Gastroesophageal sphincter (tissue), 4 donors: ENCODE measurements around the gene OR4D1. TPM values are rescaled to one million over a fixed set of nuclear protein-coding genes. Genes with fewer than 3 reads are reported as not detected.

ENCODE experiments used
- ATAC-seq: fragments of 150-250 bp; one replicate; pipeline ENCODE4 v1.9.1; 2016; ENCODE audit warnings: mild to moderate bottlenecking, moderate library complexity
- H3K27ac ChIP-seq, 4 donors: fragments of 200-600 bp; sonication (generic) in 3 of 4; 1 replicate in 3 of 4; 2 replicates in 1 of 4; pipeline ENCODE4 v1.5.1; 2016 to 2019
- H3K27me3 ChIP-seq: fragments of 200-600 bp; sonication (generic); one replicate; pipeline ENCODE4 v1.5.1; 2019
- H3K36me3 ChIP-seq, 2 donors: fragments of 200-600 bp; sonication (generic); one replicate each; pipeline ENCODE4 v1.5.1; 2019; ENCODE audit warnings: control low read depth in 1 of 2
- H3K4me1 ChIP-seq, 3 donors: fragments of 200-600 bp; sonication (generic); 1 replicate in 2 of 3; 2 replicates in 1 of 3; pipeline ENCODE4 v1.5.1; 2016 to 2019; ENCODE audit warnings: control low read depth in 2 of 3
- H3K4me3 ChIP-seq, 2 donors: fragments of 200-600 bp; sonication (generic); one replicate each; pipeline ENCODE4 v1.5.1; 2019; ENCODE audit warnings: mild to moderate bottlenecking in 1 of 2, moderate library complexity in 1 of 2
- H3K9me3 ChIP-seq, 3 donors: fragments of 200-600 bp; sonication (generic); one replicate each; pipeline ENCODE4 v1.5.1; 2017 to 2019; ENCODE audit warnings: control low read depth in 2 of 3
- EP300 ChIP-seq: sonication (generic); formaldehyde crosslinking; IDR thresholded peaks from one replicate; pipeline ENCODE4 v1.6.1; 2017; ENCODE audit warnings: antibody characterized with exemption, mild to moderate bottlenecking
- POLR2A ChIP-seq, 2 donors: fragments of 450-650 bp; IDR thresholded peaks; one replicate each; pipeline ENCODE4 v1.6.1; 2017; ENCODE audit warnings: antibody characterized with exemption in 2 of 2, mild to moderate bottlenecking in 2 of 2, moderate library complexity in 1 of 2
- POLR2AphosphoS5 ChIP-seq: sonication (generic); formaldehyde crosslinking; IDR thresholded peaks from one replicate; pipeline ENCODE4 v1.6.1; 2017; ENCODE audit warnings: antibody characterized with exemption
- WGBS, 2 donors: methylation state at CpG; one replicate each; pipeline ENCODE4 v1.1.5; 2018; ENCODE audit warnings: low coverage in 1 of 2; 5-methylcytosine and 5-hydroxymethylcytosine counted together
- total RNA-seq, 4 donors: library from RNA; depleted of rRNA; stranded (reverse); fragments of >200 nt; gene quantifications; one replicate each; pipeline ENCODE4 v1.1.0, GENCODE V29; 2016
- TF ChIP-seq, protein P1 (sequence below), 4 experiments: fragments of 200-600 bp in 2 of 4; fragments of 450-650 bp in 2 of 4; sonication (generic) in 1 of 4; IDR thresholded peaks; one replicate each; pipeline ENCODE4 v1.5.1; 2017 to 2019; ENCODE audit warnings: antibody characterized with exemption in 4 of 4, mild to moderate bottlenecking in 2 of 4, moderate library complexity in 2 of 4

The OR4D1 gene
- total RNA-seq, 4 donors from 2014 or later, result not detected

DNA sequence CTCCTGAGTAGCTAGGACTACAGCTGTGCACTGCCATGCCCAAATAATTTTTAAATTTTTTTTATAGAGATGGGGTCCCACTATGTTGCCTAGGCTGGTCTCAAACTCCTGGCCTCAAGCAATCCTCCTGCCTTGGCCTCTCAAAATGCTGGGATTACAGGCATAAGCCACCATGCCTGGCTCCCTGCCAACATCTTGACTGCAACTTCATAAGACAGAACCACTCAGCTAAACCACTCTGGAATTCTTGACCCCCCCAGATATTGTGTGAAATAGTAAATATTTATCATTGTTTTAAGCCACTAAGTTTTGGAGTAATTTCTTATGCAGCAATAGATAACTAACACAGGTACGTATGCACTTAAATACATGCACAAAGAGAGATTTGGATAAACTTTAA is 39.0 kb upstream of the OR4D1 start:
- Histone ChIP-seq H3K4me3 (no peak overlapping the region), H3K9me3 (no peaks in the 10 kb centered on the region), H3K27me3 (no peaks in the 10 kb centered on the region), H3K4me1 (no peaks in the 10 kb centered on the region), H3K36me3 (no peaks in the 10 kb centered on the region), H3K27ac (no peak overlapping the region)
- TF ChIP-seq, protein P1, sequence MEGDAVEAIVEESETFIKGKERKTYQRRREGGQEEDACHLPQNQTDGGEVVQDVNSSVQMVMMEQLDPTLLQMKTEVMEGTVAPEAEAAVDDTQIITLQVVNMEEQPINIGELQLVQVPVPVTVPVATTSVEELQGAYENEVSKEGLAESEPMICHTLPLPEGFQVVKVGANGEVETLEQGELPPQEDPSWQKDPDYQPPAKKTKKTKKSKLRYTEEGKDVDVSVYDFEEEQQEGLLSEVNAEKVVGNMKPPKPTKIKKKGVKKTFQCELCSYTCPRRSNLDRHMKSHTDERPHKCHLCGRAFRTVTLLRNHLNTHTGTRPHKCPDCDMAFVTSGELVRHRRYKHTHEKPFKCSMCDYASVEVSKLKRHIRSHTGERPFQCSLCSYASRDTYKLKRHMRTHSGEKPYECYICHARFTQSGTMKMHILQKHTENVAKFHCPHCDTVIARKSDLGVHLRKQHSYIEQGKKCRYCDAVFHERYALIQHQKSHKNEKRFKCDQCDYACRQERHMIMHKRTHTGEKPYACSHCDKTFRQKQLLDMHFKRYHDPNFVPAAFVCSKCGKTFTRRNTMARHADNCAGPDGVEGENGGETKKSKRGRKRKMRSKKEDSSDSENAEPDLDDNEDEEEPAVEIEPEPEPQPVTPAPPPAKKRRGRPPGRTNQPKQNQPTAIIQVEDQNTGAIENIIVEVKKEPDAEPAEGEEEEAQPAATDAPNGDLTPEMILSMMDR (IDR thresholded peaks at IDR 0.05), result no peak
- TF ChIP-seq EP300 (no peak), POLR2AphosphoS5 (no peak), POLR2A (IDR thresholded peaks at IDR 0.05) (no peak)
- ATAC-seq, result no peak
- WGBS, 2 donors, result 46 to 57% methylated on average over 1 of the region's 1 CpG

- H3K9me3 ChIP-seq, result no peaks in the 10 kb centered on the region
- no peaks in the 10 kb centered on the region for H3K36me3 ChIP-seq
- no peaks in the 10 kb centered on the region for H3K27me3 ChIP-seq
- H3K27ac ChIP-seq, result no peak overlapping the region
- no peaks in the 10 kb centered on the region for H3K4me1 ChIP-seq
- TF ChIP-seq EP300 (no peak), POLR2AphosphoS5 (no peak), POLR2A (IDR thresholded peaks at IDR 0.05) (no peak)
- TF ChIP-seq, protein P1 (IDR thresholded peaks at IDR 0.05), result no peak
- no peak overlapping the region for H3K4me3 ChIP-seq
- ATAC-seq, result no peak
- 20 to 47% methylated on average over 2 to 5 of the region's 5 CpGs for WGBS, 2 donors
Observed at GRCh38 chr17:58110012-58110411, 38.2 kb upstream of the OR4D1 start.

- 50 to 73% methylated on average over 3 of the region's 3 CpGs for WGBS, 2 donors
- H3K4me3 ChIP-seq, result no peak overlapping the region
- no peak for ATAC-seq
- H3K27ac ChIP-seq, result no peak overlapping the region
- TF ChIP-seq, protein P1 (IDR thresholded peaks at IDR 0.05), result no peak
- TF ChIP-seq POLR2AphosphoS5 (no peak), POLR2A (IDR thresholded peaks at IDR 0.05) (no peak), EP300 (no peak)
- no peaks in the 10 kb centered on the region for H3K4me1 ChIP-seq
- H3K9me3 ChIP-seq, result no peaks in the 10 kb centered on the region
- H3K27me3 ChIP-seq, result peaks cover 9% of the 10 kb centered on the region
- no peaks in the 10 kb centered on the region for H3K36me3 ChIP-seq
Observed at GRCh38 chr17:58111676-58112075, 36.5 kb upstream of the OR4D1 start.

GRCh38 chr17:58112970-58113631 is 35.1 kb upstream of the OR4D1 start:
- 15 to 38% methylated on average over 11 to 14 of the region's 17 CpGs for WGBS, 2 donors
- Histone ChIP-seq H3K9me3 (no peaks in the 10 kb centered on the region), H3K36me3 (no peaks in the 10 kb centered on the region), H3K4me1 (no peaks in the 10 kb centered on the region), H3K27ac (no peak overlapping the region), H3K27me3 (peaks cover 9% of the 10 kb centered on the region), H3K4me3 (no peak overlapping the region)
- peak; percentile 71 for ATAC-seq
- TF ChIP-seq, protein P1 (IDR thresholded peaks at IDR 0.05), result peak; percentile 91 to 96 (median 93)
- TF ChIP-seq EP300 (no peak), POLR2A (IDR thresholded peaks at IDR 0.05) (no peak), POLR2AphosphoS5 (no peak)

GRCh38 chr17:58113947-58114346 is 34.2 kb upstream of the OR4D1 start:
- TF ChIP-seq, protein P1 (IDR thresholded peaks at IDR 0.05), result no peak
- TF ChIP-seq POLR2AphosphoS5, result no peak
- no peak for TF ChIP-seq POLR2A (IDR thresholded peaks at IDR 0.05)
- TF ChIP-seq EP300, result no peak
- Histone ChIP-seq H3K9me3 (no peaks in the 10 kb centered on the region), H3K4me3 (no peak overlapping the region), H3K27me3 (peaks cover 16% of the 10 kb centered on the region), H3K4me1 (no peaks in the 10 kb centered on the region), H3K27ac (no peak overlapping the region), H3K36me3 (no peaks in the 10 kb centered on the region)
- ATAC-seq, result no peak
- WGBS, 2 donors, result 43% methylated on average over 3 of the region's 4 CpGs; no CpG with 5 or more reads in 1 of the 2 donors
